Bronchial epithelial cell (primary cell): Measurements from ENCODE around the gene ZSCAN5C. TPM values are rescaled to one million over a fixed set of nuclear protein-coding genes. Genes with fewer than 3 reads are reported as not detected.
"Not testable (repeated sequence)": the region's sequence is repeated elsewhere in the genome, so short reads cannot be mapped to it uniquely, and the experiment has no call there.

Experiments
- DNase-seq: peaks from one replicate; pipeline ENCODE4 v3.0.0-alpha.2; 2010; ENCODE audit warnings: low read depth
- FAIRE-seq: peaks from 2 replicates; lab custom pipeline; 2011; peaks lifted over from hg19 to GRCh38; lab: Jason Lieb, UNC
- H3K27me3 ChIP-seq: 2 replicates; pipeline ENCODE4 v1.5.1; 2011; ENCODE audit warnings: low read length; ENCODE audit not compliant: control insufficient read depth, insufficient read depth
- H3K36me3 ChIP-seq: 2 replicates; pipeline ENCODE4 v1.5.1; 2011; ENCODE audit warnings: low read length; ENCODE audit not compliant: control insufficient read depth, insufficient read depth
- H3K4me3 ChIP-seq: 2 replicates; pipeline ENCODE4 v1.5.1; 2011; ENCODE audit warnings: mild to moderate bottlenecking, low read depth, low read length, control low read depth
- total RNA-seq: library from RNA; depleted of rRNA; stranded (reverse); fragments of >200 nt; gene quantifications from 2 replicates; pipeline ENCODE4 v1.2.1, GENCODE V29; 2014
- TF ChIP-seq, protein P1 (sequence below): IDR thresholded peaks from 2 replicates; pipeline ENCODE4 v1.5.1; 2011; ENCODE audit warnings: mild to moderate bottlenecking, moderate library complexity, low read length, control low read depth, inconsistent platforms; ENCODE audit not compliant: insufficient read depth, severe bottlenecking

Gene ZSCAN5C
- total RNA-seq, 1 donor from 2014 or later: not detected

DNA sequence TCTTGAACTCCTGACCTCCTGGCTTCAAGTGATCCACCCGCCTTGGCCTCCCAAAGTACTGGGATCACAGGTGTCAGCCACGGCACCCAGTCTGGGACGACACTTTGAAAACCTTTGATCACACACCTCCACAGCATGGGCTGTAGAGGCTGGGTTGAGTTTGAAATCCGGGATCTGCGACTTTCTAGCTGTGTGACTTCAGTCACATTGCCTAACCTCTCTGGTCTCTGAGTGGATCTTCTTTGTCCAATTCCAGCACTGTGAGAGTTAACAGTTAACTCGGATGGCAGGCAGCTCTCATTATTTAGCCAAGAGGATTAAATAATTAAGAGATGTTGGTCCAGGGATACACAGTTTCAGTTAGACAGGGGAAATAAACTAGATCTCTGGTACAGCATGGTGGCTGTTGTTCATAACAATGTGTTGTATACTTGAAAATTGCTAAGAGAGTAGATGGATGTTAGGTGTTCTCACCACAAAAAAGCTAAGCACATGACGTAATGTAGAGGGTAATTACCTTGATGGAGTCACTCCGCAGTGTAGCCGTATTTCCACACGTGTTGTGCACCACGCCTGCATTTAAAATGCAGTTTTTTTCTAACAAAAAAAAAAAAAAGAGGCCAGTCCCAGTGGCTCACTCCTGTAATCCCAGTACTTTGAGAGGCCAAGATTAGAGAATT, 24.4 kb upstream of the ZSCAN5C start:
- TF ChIP-seq, protein P1, sequence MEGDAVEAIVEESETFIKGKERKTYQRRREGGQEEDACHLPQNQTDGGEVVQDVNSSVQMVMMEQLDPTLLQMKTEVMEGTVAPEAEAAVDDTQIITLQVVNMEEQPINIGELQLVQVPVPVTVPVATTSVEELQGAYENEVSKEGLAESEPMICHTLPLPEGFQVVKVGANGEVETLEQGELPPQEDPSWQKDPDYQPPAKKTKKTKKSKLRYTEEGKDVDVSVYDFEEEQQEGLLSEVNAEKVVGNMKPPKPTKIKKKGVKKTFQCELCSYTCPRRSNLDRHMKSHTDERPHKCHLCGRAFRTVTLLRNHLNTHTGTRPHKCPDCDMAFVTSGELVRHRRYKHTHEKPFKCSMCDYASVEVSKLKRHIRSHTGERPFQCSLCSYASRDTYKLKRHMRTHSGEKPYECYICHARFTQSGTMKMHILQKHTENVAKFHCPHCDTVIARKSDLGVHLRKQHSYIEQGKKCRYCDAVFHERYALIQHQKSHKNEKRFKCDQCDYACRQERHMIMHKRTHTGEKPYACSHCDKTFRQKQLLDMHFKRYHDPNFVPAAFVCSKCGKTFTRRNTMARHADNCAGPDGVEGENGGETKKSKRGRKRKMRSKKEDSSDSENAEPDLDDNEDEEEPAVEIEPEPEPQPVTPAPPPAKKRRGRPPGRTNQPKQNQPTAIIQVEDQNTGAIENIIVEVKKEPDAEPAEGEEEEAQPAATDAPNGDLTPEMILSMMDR: no peak
- Histone ChIP-seq H3K27me3 (no peaks in the 10 kb centered on the region), H3K4me3 (no peak overlapping the region), H3K36me3 (no peaks in the 10 kb centered on the region)
- DNase-seq (no peak), FAIRE-seq (no peak)

DNA sequence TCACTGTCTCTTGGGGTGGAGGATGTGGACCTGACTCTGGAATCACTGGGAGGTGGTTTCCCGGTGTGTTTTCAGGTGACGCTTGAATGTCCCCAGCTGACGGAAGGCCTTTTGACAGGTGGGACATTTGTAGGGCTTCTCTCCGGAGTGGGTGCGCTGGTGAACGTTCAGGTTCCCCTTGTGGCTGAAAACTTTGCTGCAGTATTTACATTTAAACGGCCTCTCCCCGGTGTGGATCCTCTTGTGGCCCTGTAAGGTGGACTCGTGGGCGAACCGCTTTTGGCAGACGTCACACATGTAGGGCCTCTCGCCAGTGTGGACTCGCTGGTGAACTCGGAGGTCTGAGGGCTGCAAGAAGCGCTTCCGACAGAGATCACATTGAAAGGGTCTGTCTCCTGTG, 12.3 kb upstream of the ZSCAN5C start:
- no peak overlapping the region for H3K4me3 ChIP-seq
- TF ChIP-seq, protein P1: no peak
- no peak for DNase-seq
- no peaks in the 10 kb centered on the region for H3K27me3 ChIP-seq
- H3K36me3 ChIP-seq: no peaks in the 10 kb centered on the region
- FAIRE-seq: no peak

DNA sequence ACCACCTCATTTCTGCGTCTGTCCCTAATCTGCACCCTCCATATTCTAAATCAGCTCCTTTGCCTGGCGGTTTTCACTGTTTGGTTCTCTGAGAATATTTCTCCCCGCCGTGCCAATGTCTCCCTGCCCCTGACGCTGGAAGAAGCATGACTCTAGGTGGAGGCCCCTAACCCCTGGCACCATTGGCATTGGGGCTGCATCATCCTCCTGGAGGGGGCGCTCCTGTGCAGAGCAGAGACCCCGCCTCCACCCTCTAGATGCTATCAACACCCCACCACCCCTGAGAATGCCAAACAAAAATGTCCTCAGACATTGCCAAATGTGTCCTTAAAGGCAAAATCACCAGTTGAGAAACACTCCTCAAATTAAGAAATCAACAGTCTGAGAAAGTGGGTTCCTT, 11.0 kb upstream of the ZSCAN5C start:
- H3K36me3 ChIP-seq: no peaks in the 10 kb centered on the region
- FAIRE-seq: no peak
- no peak overlapping the region for H3K4me3 ChIP-seq
- TF ChIP-seq, protein P1: no peak
- H3K27me3 ChIP-seq: no peaks in the 10 kb centered on the region
- DNase-seq: no peak

DNA sequence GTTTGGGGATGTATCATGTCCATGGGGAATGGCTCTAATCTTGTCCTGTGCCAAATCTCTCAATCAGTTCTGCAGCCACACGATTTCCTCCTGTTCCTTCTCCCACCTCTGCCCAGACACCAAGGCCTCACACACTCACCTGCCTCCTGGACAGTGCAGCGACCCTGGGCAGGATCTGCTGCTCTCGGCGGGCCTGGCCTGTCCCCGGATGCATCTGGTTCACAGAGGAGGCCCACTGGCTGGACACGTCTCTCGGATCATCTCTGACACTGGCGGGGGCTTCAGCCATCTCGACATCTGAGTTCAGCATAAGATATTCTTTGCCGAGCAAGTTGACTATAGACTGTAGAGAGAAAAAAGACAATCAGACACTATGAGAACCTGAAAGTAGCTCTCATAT, 10.4 kb upstream of the ZSCAN5C start:
- TF ChIP-seq, protein P1: no peak
- Histone ChIP-seq H3K4me3 (no peak overlapping the region), H3K27me3 (no peaks in the 10 kb centered on the region), H3K36me3 (no peaks in the 10 kb centered on the region)
- no peak for FAIRE-seq
- DNase-seq: no peak

DNA sequence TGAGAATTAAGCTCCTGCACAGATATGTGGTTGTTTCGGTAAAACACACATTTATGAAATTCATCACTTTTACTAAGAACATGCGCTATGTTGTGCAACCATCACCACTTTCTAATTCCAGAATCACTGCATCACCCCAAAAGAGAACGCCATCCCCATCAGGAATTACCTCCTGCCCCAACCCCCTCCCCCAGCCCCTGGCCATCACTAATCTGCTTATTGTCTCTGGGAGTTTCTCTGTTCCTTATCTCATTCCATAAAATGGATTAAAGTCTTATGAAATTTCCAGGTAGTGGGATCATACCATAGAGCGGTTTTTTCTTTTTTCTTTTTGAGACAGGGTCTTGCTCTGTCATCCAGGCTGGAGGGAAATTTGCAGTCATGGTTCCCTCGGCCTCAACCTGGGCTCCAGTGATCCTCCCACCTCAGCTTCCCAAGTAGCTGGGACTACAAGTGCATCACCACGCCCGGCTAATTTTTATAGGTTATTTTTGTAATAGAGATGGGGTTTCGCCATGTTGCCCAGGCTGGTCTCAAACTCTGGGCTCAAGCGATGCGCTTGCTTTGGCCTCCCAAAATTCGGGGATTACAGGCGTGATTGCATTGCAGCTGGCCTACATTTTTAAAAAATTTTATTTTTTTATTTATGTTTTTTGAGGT, 8.0 kb upstream of the ZSCAN5C start:
- no peaks in the 10 kb centered on the region for H3K36me3 ChIP-seq
- TF ChIP-seq, protein P1: no peak
- DNase-seq (no peak), FAIRE-seq (no peak)
- no peaks in the 10 kb centered on the region for H3K27me3 ChIP-seq
- no peak overlapping the region for H3K4me3 ChIP-seq

DNA sequence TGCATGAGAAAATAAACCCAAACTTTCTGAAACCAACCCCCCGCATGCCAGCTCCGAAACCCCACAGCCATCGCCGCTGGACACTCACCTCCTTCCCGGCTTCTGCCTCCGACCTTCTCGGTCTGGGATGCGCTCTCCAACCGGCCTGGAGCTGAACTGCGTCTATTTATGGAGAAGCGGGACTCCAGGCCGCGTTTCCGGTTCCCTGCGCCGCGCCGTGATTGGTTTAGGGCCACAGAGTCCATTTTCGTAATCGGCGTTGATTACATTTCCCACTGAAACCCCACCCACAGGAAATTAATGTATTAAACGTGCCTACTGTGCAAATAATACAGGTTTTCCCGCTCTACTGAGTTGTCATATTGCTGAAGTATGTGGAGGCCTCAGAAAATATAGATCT, 4.4 kb upstream of the ZSCAN5C start, which contains the start of gene ZSCAN5B:
ZSCAN5B (minus strand) TSS at position 138 of the 400 bp plus-strand sequence. CDS start 4,731 bp downstream, outside the sequence.
- not testable (repeated sequence) for H3K36me3 ChIP-seq, FAIRE-seq, H3K27me3 ChIP-seq, H3K4me3 ChIP-seq, DNase-seq
